Breast epithelium (tissue), 3 donors: ENCODE data around the gene GRIK4.

Source experiments
- CTCF ChIP-seq, 3 donors: fragments of 450-650 bp; IDR thresholded peaks; one replicate each; pipeline ENCODE4 v1.5.1; 2016 to 2017; ENCODE audit warnings: antibody characterized with exemption in 3 of 3, mild to moderate bottlenecking in 3 of 3, moderate library complexity in 3 of 3
- POLR2A ChIP-seq: fragments of 450-650 bp; IDR thresholded peaks from one replicate; pipeline ENCODE4 v1.6.1; 2016; ENCODE audit warnings: antibody characterized with exemption, mild to moderate bottlenecking, moderate library complexity
- POLR2AphosphoS5 ChIP-seq, 3 donors: sonication (generic); formaldehyde crosslinking; IDR thresholded peaks; one replicate each; pipeline ENCODE4 v1.6.1; 2017; ENCODE audit warnings: antibody characterized with exemption in 3 of 3

- TF ChIP-seq CTCF (IDR thresholded peaks at IDR 0.05) (no peak), POLR2A (no peak), POLR2AphosphoS5 (IDR thresholded peaks at IDR 0.05) (no peak)
Observed at GRCh38 chr11:120486138-120486537, 25.4 kb upstream of the GRIK4 start.
